Limb (tissue), 2 donors: ENCODE results near the gene SLC6A6.

Source experiments
- DNase-seq, 2 donors: peaks; one replicate each; pipeline ENCODE4 v3.0.0-alpha.2; 2016; ENCODE audit errors: extremely low spot score in 2 of 2

The SLC6A6 gene

DNA sequence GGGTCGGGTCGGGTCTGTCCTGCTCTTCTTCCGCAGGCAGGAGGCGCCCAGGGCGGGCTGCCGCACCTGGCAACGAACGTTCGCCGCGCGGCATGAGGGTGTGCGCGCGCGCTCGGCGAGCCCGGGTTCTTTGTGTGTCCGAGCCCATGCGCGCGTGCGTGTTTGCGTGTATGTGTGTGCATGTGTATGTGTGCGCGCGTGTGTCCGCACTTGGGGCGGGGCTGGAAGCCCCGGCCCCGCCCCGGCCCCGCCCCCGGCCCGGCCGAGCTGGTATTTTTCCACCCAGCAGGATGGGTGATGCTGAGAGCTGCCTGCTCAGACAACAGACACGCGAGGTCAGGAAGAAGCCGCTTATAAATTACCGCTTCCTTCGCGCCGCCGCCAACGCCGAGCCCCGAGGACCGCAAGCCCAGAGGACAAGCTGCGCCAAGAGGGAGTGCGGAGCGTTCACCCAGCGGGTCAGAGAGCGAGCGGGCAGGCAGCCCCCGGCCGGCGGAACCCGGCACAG is at the start of gene SLC6A6:
Gene SLC6A6, plus strand, starts transcription at position 303 of the 508 bp plus-strand sequence. CDS start 41,029 bp downstream, outside the sequence.
- DNase-seq, result peak; percentile 90 to 95

DNA sequence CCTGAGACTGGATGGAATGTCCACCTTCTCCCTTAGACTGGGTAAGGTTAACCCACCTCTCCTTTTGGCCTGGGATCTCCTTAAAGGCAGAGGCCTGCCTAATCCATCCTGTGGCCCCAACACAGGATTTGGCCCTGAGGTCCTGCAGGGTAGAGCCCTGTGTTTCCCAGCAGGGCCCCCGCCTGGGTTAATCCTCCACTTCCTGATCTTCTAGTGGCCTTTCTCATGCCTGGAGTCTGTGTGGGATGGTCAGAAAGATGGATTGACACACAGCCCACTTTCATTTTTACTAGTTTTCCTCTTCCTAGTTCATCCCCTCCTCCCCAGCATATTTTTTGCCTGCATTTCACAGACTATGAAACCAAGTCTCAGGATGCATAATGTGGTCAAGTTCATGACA is 48.9 kb upstream of the SLC6A6 start:
- DNase-seq, result no peak

GRCh38 chr3:14357463-14357862 is 44.9 kb upstream of the SLC6A6 start:
- DNase-seq, result no peak

DNA sequence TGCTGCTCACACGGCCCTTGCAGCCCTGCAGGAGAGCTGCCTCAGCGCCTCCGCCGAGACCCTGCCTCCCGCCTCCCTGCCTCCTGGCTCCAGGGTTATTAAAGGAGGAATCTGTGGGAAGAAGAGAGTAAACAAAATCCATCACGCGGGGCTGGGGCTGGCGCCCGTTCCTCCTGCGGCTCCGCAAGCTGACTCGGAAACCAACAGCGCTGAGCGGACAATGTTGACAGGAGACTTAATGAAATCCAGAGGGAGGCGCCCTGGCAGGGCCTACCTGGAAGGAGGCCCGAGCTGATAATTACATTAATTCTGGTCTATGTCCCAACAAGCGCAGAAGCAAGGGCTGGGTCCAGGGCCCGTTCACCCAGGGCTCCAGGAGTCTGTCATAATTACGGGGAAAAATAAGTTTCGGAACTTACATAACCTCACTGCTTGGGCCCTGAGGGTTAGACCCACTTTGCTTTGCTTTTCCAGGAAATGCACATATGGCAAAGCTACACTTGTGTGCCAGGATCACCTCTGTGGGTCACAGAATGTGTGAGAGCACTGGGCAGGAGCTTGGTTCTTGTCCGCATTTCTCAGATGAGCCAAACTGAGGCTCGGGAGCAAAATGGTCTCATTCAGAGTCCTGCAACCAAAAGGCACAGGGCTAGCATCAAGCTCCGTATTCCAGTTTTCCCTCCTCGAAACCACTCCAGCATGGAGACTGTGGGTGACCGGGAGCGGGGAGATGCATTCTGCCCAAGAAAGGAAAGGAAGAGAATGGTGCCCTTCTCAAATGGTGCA is 43.8 kb upstream of the SLC6A6 start:
- DNase-seq, result peak; percentile 13 to 51

- no peak for DNase-seq
Measured at GRCh38 chr3:14359348-14359747, 43.1 kb upstream of the SLC6A6 start.

DNA sequence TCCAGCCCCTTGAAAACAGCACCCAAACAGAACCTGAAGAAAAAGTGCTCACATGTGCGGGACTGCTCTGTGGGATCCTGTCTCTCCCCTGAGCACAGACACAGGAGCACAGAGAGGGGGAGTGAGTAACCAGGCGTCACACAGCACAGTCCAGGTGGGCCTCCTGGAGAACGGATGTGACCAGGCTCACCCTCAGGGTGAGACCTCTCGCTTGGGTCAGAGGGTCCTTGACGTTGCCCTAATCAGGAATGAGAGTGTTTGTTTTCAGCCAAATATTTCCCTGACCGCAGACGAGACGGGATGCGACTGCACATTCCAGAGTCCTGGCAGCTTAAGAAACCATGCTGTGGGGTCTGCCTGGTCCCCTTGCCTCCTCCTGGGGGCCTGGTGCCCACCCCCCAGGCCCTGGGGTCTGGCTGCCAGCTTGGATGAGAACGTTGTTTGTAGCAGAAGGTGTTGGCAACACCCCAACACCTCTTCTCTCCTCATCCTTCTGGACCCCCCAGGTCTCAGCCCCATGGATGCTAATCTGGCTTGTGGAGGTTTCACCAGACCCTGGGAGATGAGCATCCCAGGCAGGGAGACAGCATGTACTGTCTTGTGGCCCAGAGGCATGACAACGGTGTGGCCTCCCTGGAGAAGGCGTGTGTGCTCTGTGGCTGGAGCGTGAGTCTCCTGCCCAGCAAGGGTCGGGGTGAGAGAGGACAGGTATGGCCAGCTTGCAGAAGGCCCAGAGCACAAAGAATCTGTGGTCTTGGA is 42.1 kb upstream of the SLC6A6 start:
- DNase-seq, result no peak

- no peak for DNase-seq
Measured at GRCh38 chr3:14361068-14361677, 41.2 kb upstream of the SLC6A6 start.

DNA sequence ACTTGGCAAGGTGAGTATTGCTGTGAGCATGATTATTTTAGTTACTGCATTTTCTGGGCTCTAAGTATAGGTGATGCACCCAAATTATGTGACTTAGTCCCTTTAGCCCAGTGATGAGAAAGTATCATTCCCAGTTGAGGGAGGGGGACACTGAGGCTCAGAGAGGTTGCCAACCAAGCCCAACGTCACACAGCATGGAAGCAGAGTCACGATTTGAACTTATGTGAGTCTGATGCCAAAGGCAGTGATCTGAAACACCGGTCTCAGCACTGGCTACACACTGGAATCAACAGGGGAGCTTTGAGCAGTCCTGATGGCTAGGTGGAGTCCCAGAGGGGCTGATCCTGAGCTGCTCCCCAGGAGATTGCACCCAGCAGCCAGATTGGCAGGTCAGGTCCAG is 39.5 kb upstream of the SLC6A6 start:
- DNase-seq, result no peak

- DNase-seq, result no peak
Measured at GRCh38 chr3:14363379-14363778, 39.0 kb upstream of the SLC6A6 start.

- no peak for DNase-seq
Measured at GRCh38 chr3:14363991-14364390, 38.4 kb upstream of the SLC6A6 start.

GRCh38 chr3:14364580-14365292 is 37.7 kb upstream of the SLC6A6 start:
- no peak for DNase-seq

DNA sequence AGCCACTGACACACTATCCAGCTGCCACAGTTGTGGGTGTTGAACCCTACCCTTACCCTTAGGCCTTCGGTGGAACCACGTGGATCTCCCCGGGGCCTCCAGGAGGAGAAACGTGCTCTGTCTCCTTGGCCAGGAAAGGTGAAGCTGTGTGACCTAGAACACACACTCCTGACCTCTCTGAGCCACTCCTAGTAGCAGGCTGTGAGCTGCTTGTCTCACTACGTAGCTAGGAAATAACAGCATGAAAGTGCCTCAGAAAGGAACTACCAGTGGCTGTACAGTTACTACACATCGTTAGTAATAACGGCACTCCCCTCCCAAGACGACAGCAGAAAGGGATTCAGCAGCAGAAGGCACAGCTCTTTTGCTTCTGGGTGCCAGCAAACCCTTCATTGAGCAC is 36.2 kb upstream of the SLC6A6 start:
- DNase-seq, result no peak

DNA sequence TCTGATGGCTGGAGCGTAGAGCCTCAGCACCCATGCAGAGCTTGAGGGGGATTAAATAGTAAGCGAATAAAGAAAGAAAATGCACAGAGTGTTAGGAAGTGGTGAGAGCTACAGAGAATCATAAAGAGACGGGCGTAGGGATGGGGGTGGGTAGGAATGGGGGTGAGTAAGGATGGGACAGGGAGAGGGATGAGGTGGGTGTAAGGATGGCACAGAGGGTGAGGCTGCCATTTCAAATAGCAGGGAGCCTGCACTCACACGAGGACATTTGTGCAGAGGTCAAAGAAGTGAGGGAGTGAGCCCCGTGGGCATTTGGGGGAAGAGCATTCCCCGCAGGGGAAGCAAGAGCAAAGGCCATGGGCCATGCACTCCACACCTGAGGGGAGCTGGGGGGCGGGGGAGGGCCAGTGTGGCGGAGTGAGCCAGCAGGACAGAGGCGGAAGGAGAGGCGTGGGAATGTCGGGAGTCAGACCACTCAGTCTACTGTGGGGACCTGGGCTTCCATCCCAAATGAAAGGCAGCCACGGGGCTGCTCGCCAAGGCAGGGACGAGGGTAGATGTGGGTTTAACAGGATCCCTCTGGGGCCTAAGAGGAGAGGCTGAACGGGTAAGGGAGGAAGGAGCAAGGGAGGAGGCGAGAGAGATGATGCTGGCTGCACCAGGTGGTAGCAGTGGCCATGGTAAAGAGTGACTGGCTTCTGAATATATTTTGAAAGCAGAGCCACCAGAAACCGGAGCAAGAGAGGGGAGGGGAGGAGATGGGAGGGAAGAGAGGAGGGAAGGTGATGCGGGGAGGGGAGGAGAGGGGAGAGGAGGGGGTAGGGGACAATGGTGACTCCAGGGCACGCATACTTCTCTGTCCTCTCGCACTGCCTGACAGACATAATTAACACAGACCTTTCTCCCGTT is 35.2 kb upstream of the SLC6A6 start:
- no peak for DNase-seq

DNA sequence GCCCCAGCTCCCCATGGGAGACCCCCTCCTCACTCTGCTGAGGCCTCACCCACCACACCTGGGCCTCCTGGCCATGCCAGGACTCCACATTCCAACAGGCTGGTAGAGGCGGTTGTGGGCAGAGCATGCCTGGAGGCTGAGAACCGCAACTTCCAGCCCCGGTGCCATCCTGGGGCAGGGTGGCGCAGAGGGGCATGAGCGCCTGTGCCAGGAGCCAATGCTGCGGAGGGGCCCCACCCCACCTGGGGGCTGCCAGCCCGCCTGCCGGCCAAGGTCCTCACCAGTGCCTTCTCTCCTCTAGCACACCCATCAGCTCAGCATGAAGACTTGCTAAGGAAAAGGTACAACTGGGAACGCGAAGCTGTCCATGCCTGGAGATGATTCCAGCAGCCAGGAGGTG is 34.3 kb upstream of the SLC6A6 start:
- no peak for DNase-seq

GRCh38 chr3:14368885-14369284 is 33.5 kb upstream of the SLC6A6 start:
- DNase-seq, result no peak

GRCh38 chr3:14369675-14370669 is 32.4 kb upstream of the SLC6A6 start:
- DNase-seq, result no peak

DNA sequence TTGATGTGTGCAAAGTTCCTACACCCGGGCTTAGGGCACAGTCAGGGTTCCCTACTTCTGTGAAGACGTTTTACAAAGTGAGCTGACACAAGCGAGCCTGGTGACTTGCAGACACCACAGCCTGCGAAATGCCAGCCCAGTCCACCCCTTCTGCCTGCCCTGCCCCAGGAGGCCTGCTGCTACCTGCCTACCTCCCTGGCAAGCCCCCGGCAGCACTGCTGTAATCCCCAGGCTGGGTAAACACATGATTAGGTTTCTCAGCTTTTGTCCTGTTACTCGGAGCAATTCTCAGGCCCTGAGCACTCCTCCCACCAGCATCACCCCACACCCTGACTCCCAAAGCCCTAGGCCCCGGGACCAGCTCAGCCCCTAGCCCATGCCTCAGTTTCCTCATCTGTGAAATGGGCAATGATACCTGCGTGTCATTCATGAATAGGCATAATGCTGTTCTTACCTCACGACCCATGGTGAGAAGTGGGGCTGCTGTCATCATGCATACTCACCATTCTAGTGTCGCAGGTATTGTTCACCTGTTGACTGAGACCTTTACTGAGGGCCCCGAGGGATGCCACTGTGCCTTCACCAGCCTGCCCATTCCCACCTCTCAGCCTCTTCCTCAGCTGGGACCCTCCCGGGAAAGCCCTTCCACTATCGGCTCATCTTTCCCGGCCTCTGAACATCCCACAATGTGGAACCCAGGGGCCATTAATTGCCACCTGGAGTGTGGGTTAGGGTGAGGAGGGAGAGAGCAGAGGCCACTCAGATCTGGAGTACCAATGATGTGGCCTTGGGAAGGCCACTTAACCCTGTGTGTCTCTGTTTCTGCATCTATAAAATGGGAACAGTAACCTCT is 31.5 kb upstream of the SLC6A6 start:
- no peak for DNase-seq
